Keratinocyte (primary cell): ENCODE data around the gene SNTG2. TPM values are rescaled to one million over a fixed set of nuclear protein-coding genes. Genes with fewer than 3 reads are reported as not detected.

Source experiments
- DNase-seq: peaks from one replicate; pipeline ENCODE4 v3.0.0-alpha.2; 2011; ENCODE audit warnings: low read depth, missing footprints, low spot score
- FAIRE-seq: peaks from 2 replicates; lab custom pipeline; 2011; peaks lifted over from hg19 to GRCh38; lab: Jason Lieb, UNC
- H2AFZ ChIP-seq: 2 replicates; pipeline ENCODE4 v1.6.0; 2012; ENCODE audit warnings: low read length, control low read depth, inconsistent platforms; ENCODE audit not compliant: control insufficient read depth
- H3K27ac ChIP-seq: 2 replicates; pipeline ENCODE4 v1.5.1; 2011; ENCODE audit warnings: low read length; ENCODE audit not compliant: control insufficient read depth, insufficient read depth
- H3K27me3 ChIP-seq: 3 replicates; pipeline ENCODE4 v1.6.0; 2011; ENCODE audit warnings: low read length; ENCODE audit not compliant: control insufficient read depth, insufficient read depth; ENCODE audit errors: extremely low read depth
- H3K36me3 ChIP-seq, 2 experiments: 2 replicates in 1 of 2; 3 replicates in 1 of 2; pipeline ENCODE4 v1.5.1; 2011; ENCODE audit warnings: low read length in 2 of 2, mild to moderate bottlenecking in 1 of 2; ENCODE audit not compliant: control insufficient read depth in 2 of 2, insufficient read depth in 2 of 2; ENCODE audit errors: extremely low read depth in 1 of 2
- H3K4me1 ChIP-seq: 3 replicates; pipeline ENCODE4 v1.5.1; 2011; ENCODE audit warnings: low read length; ENCODE audit not compliant: control insufficient read depth, insufficient read depth; ENCODE audit errors: extremely low read depth
- H3K4me2 ChIP-seq: 3 replicates; pipeline ENCODE4 v1.6.0; 2011; ENCODE audit warnings: low read depth, low read length; ENCODE audit not compliant: control insufficient read depth, insufficient read depth; ENCODE audit errors: extremely low read depth
- H3K4me3 ChIP-seq, 3 experiments: fragments of 200-600 bp in 1 of 3; sonication (generic) in 1 of 3; 2 replicates in 2 of 3; 3 replicates in 1 of 3; pipeline ENCODE4 v1.5.1; 2011 to 2016; ENCODE audit warnings: low read length in 3 of 3, mild to moderate bottlenecking in 3 of 3, control low read depth in 2 of 3, inconsistent platforms in 1 of 3, low read depth in 1 of 3, mixed read lengths in 1 of 3, mixed run types in 1 of 3, moderate library complexity in 1 of 3; ENCODE audit not compliant: control insufficient read depth in 2 of 3, insufficient read depth in 2 of 3; ENCODE audit errors: extremely low read depth in 1 of 3
- H3K79me2 ChIP-seq: 2 replicates; pipeline ENCODE4 v1.6.0; 2012; ENCODE audit warnings: low read length; ENCODE audit not compliant: control insufficient read depth, insufficient read depth
- H3K9ac ChIP-seq: 3 replicates; pipeline ENCODE4 v1.6.0; 2011; ENCODE audit warnings: low read length; ENCODE audit not compliant: control insufficient read depth, insufficient read depth; ENCODE audit errors: extremely low read depth
- H3K9me1 ChIP-seq: 3 replicates; pipeline ENCODE4 v1.6.0; 2011; ENCODE audit warnings: low read length; ENCODE audit not compliant: control insufficient read depth, insufficient read depth; ENCODE audit errors: extremely low read depth
- H3K9me3 ChIP-seq: 2 replicates; pipeline ENCODE4 v1.5.1; 2012; ENCODE audit warnings: low read depth, low read length; ENCODE audit not compliant: control insufficient read depth
- H4K20me1 ChIP-seq: 3 replicates; pipeline ENCODE4 v1.6.0; 2011; ENCODE audit warnings: low read length; ENCODE audit not compliant: control insufficient read depth, insufficient read depth; ENCODE audit errors: extremely low read depth
- CTCF ChIP-seq, 3 experiments: IDR thresholded peaks in 1 of 3; conservative IDR thresholded peaks in 1 of 3; optimal IDR thresholded peaks in 1 of 3; 2 replicates in 2 of 3; 3 replicates in 1 of 3; pipeline versions ENCODE3 to v1.5.1; 2011; ENCODE audit warnings: low read length in 3 of 3, mild to moderate bottlenecking in 3 of 3, moderate library complexity in 2 of 3, control low read depth in 1 of 3, inconsistent platforms in 1 of 3; ENCODE audit not compliant: insufficient read depth in 2 of 3; ENCODE audit errors: extremely low read depth in 1 of 3
- EZH2 ChIP-seq: IDR thresholded peaks from one replicate; pipeline ENCODE4 v1.6.1; 2012; ENCODE audit warnings: inconsistent platforms, mild to moderate bottlenecking, low read length, moderate library complexity
- dilution Hi-C: fragments of 300-500 bp; cut with MboI; formaldehyde crosslinking; loops from one replicate; pipeline ENCODE4 v1.7.0; 2020; ENCODE audit warnings: low sequenced_read_pairs; ENCODE audit not compliant: extremely low pct_ligation_motif_present
- polyA plus RNA-seq, 5 experiments: library from polyadenylated mRNA; depleted of rRNA in 3 of 5; stranded (reverse) in 3 of 5; stranded (forward) in 1 of 5; unstranded in 1 of 5; fragments of >200 nt; gene quantifications; 1 replicate in 1 of 5; 2 replicates in 3 of 5; 3 replicates in 1 of 5; pipeline versions ENCODE4 v1.2.1 to v1.2.3, GENCODE V29; 2011 to 2012; ENCODE audit warnings: missing spikeins in 2 of 5, low read depth in 1 of 5, low replicate concordance in 1 of 5

The SNTG2 gene
- polyA plus RNA-seq, 1 donor (not counting 4 experiments of a cell fraction or from before 2014, with no cell fraction given): not detected

GRCh38 chr2:1140389-1141003, 189.8 kb downstream of the SNTG2 start:
- Histone ChIP-seq H3K9me1 (no peaks in the 10 kb centered on the region), H3K4me2 (no peak overlapping the region), H4K20me1 (no peaks in the 10 kb centered on the region), H3K4me1 (no peaks in the 10 kb centered on the region), H2AFZ (no peak overlapping the region), H3K36me3 (no peaks in the 10 kb centered on the region), H3K27ac (no peak overlapping the region), H3K27me3 (no peaks in the 10 kb centered on the region), H3K9ac (no peak overlapping the region), H3K4me3 (no peak overlapping the region), H3K79me2 (no peaks in the 10 kb centered on the region), H3K9me3 (no peaks in the 10 kb centered on the region)
- FAIRE-seq: no peak
- TF ChIP-seq CTCF (optimal IDR thresholded peaks at IDR 0.05 in 1 of 3, IDR thresholded peaks at IDR 0.05 in 1 of 3, conservative IDR thresholded peaks at IDR 0.05 in 1 of 3; ENCODE audit: extremely low read depth in 1 of 3, insufficient read depth in 2 of 3, low read length in 3 of 3): peak; percentile 65 to 77 (median 68)
- TF ChIP-seq EZH2: no peak
- dilution Hi-C loops: no loop called here
- DNase-seq: no peak

GRCh38 chr2:1141079-1141478, 190.4 kb downstream of the SNTG2 start:
- Histone ChIP-seq H3K9me3 (no peaks in the 10 kb centered on the region), H3K9me1 (no peaks in the 10 kb centered on the region), H3K27me3 (no peaks in the 10 kb centered on the region), H3K4me2 (no peak overlapping the region), H3K9ac (no peak overlapping the region), H3K79me2 (no peaks in the 10 kb centered on the region), H3K4me3 (no peak overlapping the region), H3K36me3 (no peaks in the 10 kb centered on the region), H2AFZ (no peak overlapping the region), H3K27ac (no peak overlapping the region), H3K4me1 (no peaks in the 10 kb centered on the region), H4K20me1 (no peaks in the 10 kb centered on the region)
- TF ChIP-seq CTCF (optimal IDR thresholded peaks at IDR 0.05 in 1 of 3, IDR thresholded peaks at IDR 0.05 in 1 of 3, conservative IDR thresholded peaks at IDR 0.05 in 1 of 3; ENCODE audit: extremely low read depth in 1 of 3, insufficient read depth in 2 of 3, low read length in 3 of 3) (no peak), EZH2 (no peak)
- no peak for DNase-seq
- dilution Hi-C loops: no loop called here
- no peak for FAIRE-seq
